Mesothelial cell of epicardium (in vitro differentiated cells): ENCODE measurements around the gene CAVIN2. TPM values are rescaled to one million over a fixed set of nuclear protein-coding genes. Genes with fewer than 3 reads are reported as not detected.

Experiments
- DNase-seq, 2 experiments: peaks; one replicate each; pipeline ENCODE4 v3.0.0; 2021; ENCODE audit warnings: low spot score in 2 of 2; ENCODE audit not compliant: unreplicated experiment in 2 of 2
- H3K27ac Mint-ChIP-seq: 2 replicates; pipeline ENCODE4 v1.8.0; 2021; ENCODE audit warnings: mixed read lengths
- H3K27me3 Mint-ChIP-seq: 2 replicates; pipeline ENCODE4 v1.8.0; 2021; ENCODE audit warnings: low read depth, mixed read lengths
- H3K36me3 Mint-ChIP-seq: 2 replicates; pipeline ENCODE4 v1.8.0; 2021; ENCODE audit warnings: mixed read lengths
- H3K4me1 Mint-ChIP-seq: 2 replicates; pipeline ENCODE4 v1.8.0; 2021; ENCODE audit warnings: mixed read lengths
- H3K4me3 Mint-ChIP-seq: 2 replicates; pipeline ENCODE4 v1.8.0; 2021; ENCODE audit warnings: mild to moderate bottlenecking, moderate library complexity, mixed read lengths
- H3K9me3 Mint-ChIP-seq: 2 replicates; pipeline ENCODE4 v1.8.0; 2021; ENCODE audit warnings: mixed read lengths
- CTCF ChIP-seq: fragments of 200-600 bp; sonication (generic); IDR thresholded peaks from one replicate; pipeline ENCODE4 v1.5.0; 2021; ENCODE audit warnings: antibody characterized with exemption; ENCODE audit not compliant: unreplicated experiment
- total RNA-seq: library from RNA; stranded (reverse); gene quantifications from 3 replicates; pipeline ENCODE4 v1.2.1, GENCODE V29; 2021

The CAVIN2 gene
- total RNA-seq, 1 donor from 2014 or later, result 0.96 TPM

- H3K4me3 Mint-ChIP-seq, result no peak overlapping the region
- peaks cover 6% of the 10 kb centered on the region for H3K36me3 Mint-ChIP-seq
- DNase-seq, result no peak
- H3K4me1 Mint-ChIP-seq, result peaks cover 32% of the 10 kb centered on the region
- peaks cover 15% of the 10 kb centered on the region for H3K9me3 Mint-ChIP-seq
- H3K27me3 Mint-ChIP-seq, result no peaks in the 10 kb centered on the region
- TF ChIP-seq CTCF, result no peak
- H3K27ac Mint-ChIP-seq, result no peak overlapping the region
Measured at GRCh38 chr2:191891656-191892055, 44.8 kb upstream of the CAVIN2 start.

GRCh38 chr2:191889931-191890330 lies 43.0 kb upstream of the CAVIN2 start:
- no peak for TF ChIP-seq CTCF
- DNase-seq, result no peak
- peaks cover 15% of the 10 kb centered on the region for H3K9me3 Mint-ChIP-seq
- H3K4me3 Mint-ChIP-seq, result no peak overlapping the region
- peaks cover 6% of the 10 kb centered on the region for H3K36me3 Mint-ChIP-seq
- H3K27ac Mint-ChIP-seq, result no peak overlapping the region
- peaks cover 40% of the 10 kb centered on the region for H3K4me1 Mint-ChIP-seq
- no peaks in the 10 kb centered on the region for H3K27me3 Mint-ChIP-seq

GRCh38 chr2:191888400-191889166 lies 41.7 kb upstream of the CAVIN2 start:
- no peak for DNase-seq
- Mint-ChIP-seq H3K27ac (no peak overlapping the region), H3K4me1 (peaks cover 36% of the 10 kb centered on the region), H3K4me3 (no peak overlapping the region), H3K36me3 (peaks cover 6% of the 10 kb centered on the region), H3K9me3 (peaks cover 15% of the 10 kb centered on the region), H3K27me3 (no peaks in the 10 kb centered on the region)
- TF ChIP-seq CTCF, result no peak

- peak overlapping the region; percentile 80 for H3K27ac Mint-ChIP-seq
- no peaks in the 10 kb centered on the region for H3K36me3 Mint-ChIP-seq
- TF ChIP-seq CTCF, result no peak
- H3K9me3 Mint-ChIP-seq, result peaks cover 5% of the 10 kb centered on the region
- no peak for DNase-seq
- H3K4me1 Mint-ChIP-seq, result peaks cover 36% of the 10 kb centered on the region
- no peaks in the 10 kb centered on the region for H3K27me3 Mint-ChIP-seq
- no peak overlapping the region for H3K4me3 Mint-ChIP-seq
Measured at GRCh38 chr2:191885650-191886049, 38.8 kb upstream of the CAVIN2 start.

GRCh38 chr2:191885098-191885497 lies 38.2 kb upstream of the CAVIN2 start:
- no peaks in the 10 kb centered on the region for H3K27me3 Mint-ChIP-seq
- H3K4me3 Mint-ChIP-seq, result peak overlapping the region; percentile 14
- H3K36me3 Mint-ChIP-seq, result peaks cover 2% of the 10 kb centered on the region
- no peak for DNase-seq
- no peak for TF ChIP-seq CTCF
- peaks cover 5% of the 10 kb centered on the region for H3K9me3 Mint-ChIP-seq
- peaks cover 36% of the 10 kb centered on the region for H3K4me1 Mint-ChIP-seq
- H3K27ac Mint-ChIP-seq, result peak overlapping the region; percentile 80
